Body of pancreas (tissue), 4 donors: ENCODE results near the gene ARHGAP26.

Source experiments
- CTCF ChIP-seq, 7 experiments: fragments of 450-650 bp in 4 of 7; fragments of 200-600 bp in 3 of 7; sonication (generic) in 3 of 7; IDR thresholded peaks; one replicate each; pipeline ENCODE4 v1.5.1; 2016 to 2019; ENCODE audit warnings: antibody characterized with exemption in 7 of 7
- POLR2A ChIP-seq, 3 donors: fragments of 450-650 bp; IDR thresholded peaks; one replicate each; pipeline ENCODE4 v1.6.1; 2016; ENCODE audit warnings: antibody characterized with exemption in 3 of 3, mild to moderate bottlenecking in 2 of 3

- no peak for TF ChIP-seq CTCF (IDR thresholded peaks at IDR 0.05)
- TF ChIP-seq POLR2A (IDR thresholded peaks at IDR 0.05): no peak
These were observed 22.1 kb downstream of the ARHGAP26 start for GRCh38 chr5:142792012-142792864.
